K562 (cell line): ENCODE data around the gene SPRYD3. TPM values are rescaled to one million over a fixed set of nuclear protein-coding genes. Genes with fewer than 3 reads are reported as not detected.

ENCODE experiments used
- ATAC-seq: fragments of 200-7000 bp; cut with Tn5 transposase; 3 replicates; pipeline ENCODE4 v1.9.1; 2020; ENCODE audit warnings: moderate library complexity
- BruUV-seq: library from RNA; stranded (reverse); fragments of 400-500 nt; replicated peaks from 2 replicates; lab custom pipeline; 2021; lab: Mats Ljungman, UMichigan
- CTCF ChIA-PET: fragments of 300-600 bp; formaldehyde crosslinking; extraction: SDS; loops from one replicate; lab custom pipeline; 2021; ENCODE audit warnings: low intra/inter-chr PET ratio; lab: Yijun Ruan, JAX
- POLR2A ChIA-PET: fragments of 300-600, 350-650 bp; sonication (Branson Sonifier 250); formaldehyde crosslinking; extraction: SDS; loops from one replicate; lab custom pipeline; 2021; ENCODE audit warnings: antibody characterized with exemption, inconsistent platforms; lab: Yijun Ruan, JAX
- DNase-seq, 4 experiments: peaks; one replicate each; pipeline versions ENCODE4 v3.0.0 to v3.0.0-alpha.2; 2011 to 2018; ENCODE audit warnings: low spot score in 3 of 4, mixed read lengths in 3 of 4; ENCODE audit errors: extremely low read depth in 1 of 4
- FAIRE-seq: peaks from 2 replicates; lab custom pipeline; 2011; peaks lifted over from hg19 to GRCh38; lab: Jason Lieb, UNC
- H2AFZ ChIP-seq: 2 replicates; pipeline ENCODE4 v1.6.0; 2011; ENCODE audit warnings: low read depth, low read length, control low read depth, inconsistent platforms
- H3K27ac ChIP-seq: fragments of 200-600 bp; 3 replicates; pipeline ENCODE4 v1.8.0; 2011; ENCODE audit warnings: low read depth, mild to moderate bottlenecking, control low read depth, inconsistent platforms, low read length, moderate library complexity, mixed read lengths; ENCODE audit errors: extremely low read depth
- H3K27me3 ChIP-seq, 2 experiments: fragments of 300-600 bp in 1 of 2; 2 replicates in 1 of 2; 3 replicates in 1 of 2; pipeline versions ENCODE4 v1.6.0 to v1.8.0; 2011; ENCODE audit warnings: inconsistent platforms in 2 of 2, low read length in 2 of 2, mild to moderate bottlenecking in 1 of 2, mixed read lengths in 1 of 2, moderate library complexity in 1 of 2; ENCODE audit not compliant: control insufficient read depth in 2 of 2, insufficient read depth in 2 of 2
- H3K36me3 ChIP-seq: fragments of 300-600 bp; 3 replicates; pipeline ENCODE4 v1.8.0; 2011; ENCODE audit warnings: mild to moderate bottlenecking, low read length, inconsistent platforms; ENCODE audit not compliant: control insufficient read depth, insufficient read depth
- H3K4me1 ChIP-seq, 2 experiments: fragments of 200-600 bp in 1 of 2; replicated peaks in 1 of 2; 2 replicates in 1 of 2; 3 replicates in 1 of 2; pipeline versions ENCODE4 v1.5.1 to v1.8.0; 2011; ENCODE audit warnings: inconsistent platforms in 2 of 2, low read length in 2 of 2, mild to moderate bottlenecking in 1 of 2, mixed read lengths in 1 of 2, moderate library complexity in 1 of 2; ENCODE audit not compliant: control insufficient read depth in 2 of 2, insufficient read depth in 2 of 2
- H3K4me2 ChIP-seq: 2 replicates; pipeline ENCODE4 v1.6.1; 2011; ENCODE audit warnings: low read length, control low read depth, inconsistent platforms, mixed read lengths; ENCODE audit not compliant: insufficient read depth
- H3K4me3 ChIP-seq: fragments of 200-600 bp; sonication (generic), shearing (Covaris generic); 2 replicates; pipeline ENCODE4 v1.5.1; 2016; ENCODE audit warnings: control low read depth, inconsistent platforms
- H3K79me2 ChIP-seq: fragments of 200-600 bp; 3 replicates; pipeline ENCODE4 v1.8.0; 2011; ENCODE audit warnings: low read length, inconsistent platforms; ENCODE audit not compliant: control insufficient read depth, insufficient read depth
- H3K9ac ChIP-seq, 2 experiments: 2 replicates each; pipeline versions ENCODE4 v1.6.0 to v1.6.1; 2011; ENCODE audit warnings: low read depth in 2 of 2, low read length in 2 of 2, control low read depth in 1 of 2, inconsistent platforms in 1 of 2, mild to moderate bottlenecking in 1 of 2, mixed read lengths in 1 of 2; ENCODE audit not compliant: insufficient read depth in 1 of 2
- H3K9me1 ChIP-seq: one replicate; pipeline ENCODE4 v1.6.0; 2011; ENCODE audit warnings: inconsistent platforms, mild to moderate bottlenecking, low read length, moderate library complexity; ENCODE audit not compliant: control insufficient read depth, insufficient read depth
- H3K9me3 ChIP-seq: replicated peaks from 2 replicates; pipeline ENCODE4 v1.5.1; 2011; ENCODE audit warnings: low read depth, low read length, inconsistent platforms; ENCODE audit not compliant: control insufficient read depth, insufficient read depth
- H4K20me1 ChIP-seq: replicated peaks from 2 replicates; pipeline ENCODE4 v1.6.1; 2011; ENCODE audit warnings: low read length, inconsistent platforms, mixed read lengths; ENCODE audit not compliant: control insufficient read depth, insufficient read depth
- ARID3A ChIP-seq: IDR thresholded peaks from 2 replicates; pipeline ENCODE4 v1.6.1; 2012; ENCODE audit warnings: low read depth, low read length, improper control_type of control experiment, borderline replicate concordance
- BMI1 ChIP-seq: fragments of 150-350 bp; IDR thresholded peaks from 2 replicates; pipeline ENCODE4 v1.6.1; 2014; ENCODE audit warnings: low read length
- BRD9 ChIP-seq: fragments of 450-650 bp; IDR thresholded peaks from 2 replicates; pipeline ENCODE4 v1.6.1; 2018; ENCODE audit warnings: low read depth; ENCODE audit not compliant: partially characterized antibody
- FOXA3 ChIP-seq, 2 experiments: fragments of 450-650 bp in 1 of 2; sonication (generic) in 1 of 2; formaldehyde crosslinking; IDR thresholded peaks in 1 of 2; conservative IDR thresholded peaks in 1 of 2; 2 replicates each; pipeline versions ENCODE4 v1.4.0 to v1.8.0; 2020 to 2022; ENCODE audit warnings: mild to moderate bottlenecking in 2 of 2, missing genetic modification reagents in 1 of 2
- HMGXB4 ChIP-seq: sonication (generic); formaldehyde crosslinking; IDR thresholded peaks from 2 replicates; pipeline ENCODE4 v1.8.1; 2023; ENCODE audit warnings: mild to moderate bottlenecking, missing genetic modification reagents
- MLLT1 ChIP-seq, 2 experiments: fragments of 450-650 bp; IDR thresholded peaks; 2 replicates each; pipeline ENCODE4 v1.6.1; 2016
- SMARCE1 ChIP-seq: fragments of 450-650 bp; IDR thresholded peaks from 2 replicates; pipeline ENCODE4 v1.7.1; 2016; ENCODE audit warnings: mild to moderate bottlenecking
- ZBTB17 ChIP-seq: fragments of 450-650 bp; formaldehyde crosslinking; IDR thresholded peaks from 2 replicates; pipeline ENCODE4 v1.4.0; 2020; ENCODE audit warnings: mild to moderate bottlenecking
- ZC3H11A ChIP-seq: IDR thresholded peaks from 2 replicates; pipeline ENCODE4 v1.6.1; 2012; ENCODE audit warnings: low read depth, low read length, improper control_type of control experiment
- ZHX1 ChIP-seq: fragments of 150-350 bp; conservative IDR thresholded peaks from 2 replicates; pipeline ENCODE4 v1.6.1; 2014; ENCODE audit warnings: low read length
- ZNF3 ChIP-seq: fragments of 250-450 bp; sonication (Bioruptor Pico); IDR thresholded peaks from 2 replicates; pipeline ENCODE4 v1.5.0; 2021; ENCODE audit warnings: mild to moderate bottlenecking, moderate library complexity
- WGBS: fragments of 100-300 bp; shearing (Covaris generic); methylation state at CpG from one replicate; pipeline ENCODE4 v1.1.6; 2016; ENCODE audit warnings: low coverage, mixed read lengths; ENCODE audit not compliant: insufficient coverage; ENCODE audit errors: missing lambda C conversion rate; 5-methylcytosine and 5-hydroxymethylcytosine counted together
- in situ Hi-C: fragments of 300-500 bp; cut with MboI; formaldehyde crosslinking; loops from 4 replicates; pipeline ENCODE4 v1.15.0; 2018; ENCODE audit warnings: inconsistent platforms, mixed read lengths
- intact Hi-C: fragments of 100-400 bp; cut with micrococcal nuclease; formaldehyde crosslinking; loops from 2 replicates; pipeline ENCODE4 v1.14.2; 2022
- polyA plus RNA-seq, 8 experiments: library from polyadenylated mRNA; depleted of rRNA in 4 of 8; stranded (reverse) in 5 of 8; unstranded in 3 of 8; fragments of >200 nt; fragmentation: Nextera tagmentation in 2 of 8; fragmentation: Illumina TruSeq in 1 of 8; extraction: Ambion mirVana in 2 of 8; extraction: Trizol in 1 of 8; gene quantifications; 2 replicates each; pipeline versions ENCODE4 v1.2.1 to v1.2.3, GENCODE V29; 2011 to 2014; ENCODE audit warnings: inconsistent platforms in 1 of 8, missing spikeins in 1 of 8
- total RNA-seq, 7 experiments: library from RNA; depleted of rRNA in 6 of 7; stranded (reverse); fragments of >200 nt in 6 of 7; fragmentation: Illumina TruSeq in 2 of 7; extraction: Trizol in 2 of 7; gene quantifications; 2 replicates each; pipeline versions ENCODE4 v1.2.1 to v1.2.3, GENCODE V29; 2011 to 2021; ENCODE audit warnings: low replicate concordance in 1 of 7

Gene SPRYD3
- total and polyA plus RNA-seq, 9 of the 15 experiments (the other 6 are each of a cell fraction or from before 2014, with no cell fraction given) = 1.5 to 13.6 (median 7.6) TPM

GRCh38 chr12:53118751-53119300 is 39.6 kb upstream of the SPRYD3 start:
- Histone ChIP-seq H2AFZ (no peak overlapping the region), H3K27ac (no peak overlapping the region), H3K4me3 (no peak overlapping the region), H3K36me3 (no peaks in the 10 kb centered on the region), H3K9me3 (no peaks in the 10 kb centered on the region), H3K4me1 (peaks cover 4 to 16% of the 10 kb centered on the region in 2 experiments; a peak in 3 of 5 replicates), H3K27me3 (no peaks in the 10 kb centered on the region), H3K9ac (peak overlapping the region in 1 of 2 experiments; percentile 36; a peak in 1 of 4 replicates), H3K4me2 (no peak overlapping the region), H3K9me1 (no peaks in the 10 kb centered on the region), H4K20me1 (no peaks in the 10 kb centered on the region), H3K79me2 (no peaks in the 10 kb centered on the region)
- intact Hi-C loops = no loop called here
- CTCF ChIA-PET = no interaction called here
- no peak for FAIRE-seq
- DNase-seq = no peak
- in situ Hi-C loops = no loop called here
- no TSS peak for BruUV-seq
- 7% methylated on average over 7 of the region's 8 CpGs for WGBS
- POLR2A ChIA-PET = no interaction called here
- TF ChIP-seq BRD9 (no peak), ZBTB17 (CRISPR knock-in tag) (no peak), SMARCE1 (no peak), HMGXB4 (CRISPR knock-in tag) (no peak), BMI1 (no peak), MLLT1 (IDR thresholded peaks at IDR 0.05) (no peak), FOXA3 (CRISPR knock-in tag; conservative IDR thresholded peaks at IDR 0.05 in 1 of 2, IDR thresholded peaks at IDR 0.05 in 1 of 2) (no peak), ZC3H11A (no peak), ZNF3 (CRISPR knock-in tag) (no peak), ARID3A (no peak), ZHX1 (no peak)
- ATAC-seq = no peak
